SK-N-MC (cell line): ENCODE results near the gene TSPAN15.

Experiments used
- EZH2 ChIP-seq: fragments of 200-600 bp; sonication (generic); IDR thresholded peaks from one replicate; pipeline ENCODE4 v1.6.1; 2017; ENCODE audit warnings: antibody characterized with exemption
- POLR2AphosphoS5 ChIP-seq: IDR thresholded peaks from 2 replicates; pipeline ENCODE4 v1.6.1; 2012; ENCODE audit warnings: mild to moderate bottlenecking, low read depth, low read length, borderline replicate concordance

GRCh38 chr10:69435966-69436520 lies 15.2 kb upstream of the TSPAN15 start:
- TF ChIP-seq POLR2AphosphoS5 (no peak), EZH2 (no peak)
